Activated T-helper 9 cell treated with anti-CD3 and anti-CD28 coated beads, Interleukin-2, amount 50 U/mL, for 16 hours (primary cell): ENCODE measurements around the gene FANCD2.
A peak's percentile ranks its signal among the peaks of the same experiment; 100 is the strongest.
"Not testable (repeated sequence)": the region's sequence is repeated elsewhere in the genome, so short reads cannot be mapped to it uniquely, and the experiment has no call there.

Experiments used
- DNase-seq: peaks from one replicate; pipeline ENCODE4 v3.0.0-alpha.2; 2020; ENCODE audit warnings: low read depth

FANCD2 gene

DNA sequence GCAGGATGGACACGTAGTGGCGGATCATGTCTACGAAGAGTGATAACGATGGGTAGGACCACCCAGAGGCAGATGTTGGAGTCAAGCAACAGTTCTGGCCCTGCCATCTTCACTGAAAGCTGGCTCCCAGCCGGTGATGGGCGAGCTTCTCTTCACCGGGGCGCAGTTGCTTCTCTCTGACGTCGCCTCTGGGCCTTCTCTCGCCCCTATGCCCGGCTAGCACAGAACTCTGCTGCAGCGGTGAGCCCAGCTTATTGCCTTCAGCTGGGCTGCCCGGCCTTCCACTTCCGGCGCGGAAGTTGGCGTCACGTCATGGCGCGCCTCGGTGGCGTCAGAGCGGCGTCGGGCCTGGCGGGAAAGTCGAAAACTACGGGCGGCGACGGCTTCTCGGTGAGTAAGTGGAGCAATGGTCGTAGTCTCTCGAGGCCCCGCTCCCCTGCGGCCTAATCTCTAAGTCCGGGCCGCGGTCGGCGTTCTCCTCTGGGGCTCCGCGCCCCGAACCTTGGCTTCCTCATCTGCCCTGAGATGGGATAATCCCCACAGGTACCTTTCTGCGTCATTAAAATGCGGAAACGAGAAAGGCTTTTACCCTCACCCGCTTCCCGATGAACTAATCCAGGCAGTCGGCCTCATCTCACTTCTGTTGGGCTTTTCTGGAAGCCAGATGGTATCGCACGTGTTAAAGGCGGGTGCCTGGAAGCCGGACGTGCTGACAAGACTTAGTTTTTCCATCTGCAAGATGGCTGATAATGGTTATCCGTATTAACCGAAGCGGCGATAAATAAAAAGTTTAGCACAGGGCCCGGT, at the start of gene FANCD2:
FANCD2 (plus strand) TSS at position 354 of the 807 bp plus-strand sequence. CDS start 2,221 bp downstream, outside the sequence.
- DNase-seq: peak; percentile 88

DNA sequence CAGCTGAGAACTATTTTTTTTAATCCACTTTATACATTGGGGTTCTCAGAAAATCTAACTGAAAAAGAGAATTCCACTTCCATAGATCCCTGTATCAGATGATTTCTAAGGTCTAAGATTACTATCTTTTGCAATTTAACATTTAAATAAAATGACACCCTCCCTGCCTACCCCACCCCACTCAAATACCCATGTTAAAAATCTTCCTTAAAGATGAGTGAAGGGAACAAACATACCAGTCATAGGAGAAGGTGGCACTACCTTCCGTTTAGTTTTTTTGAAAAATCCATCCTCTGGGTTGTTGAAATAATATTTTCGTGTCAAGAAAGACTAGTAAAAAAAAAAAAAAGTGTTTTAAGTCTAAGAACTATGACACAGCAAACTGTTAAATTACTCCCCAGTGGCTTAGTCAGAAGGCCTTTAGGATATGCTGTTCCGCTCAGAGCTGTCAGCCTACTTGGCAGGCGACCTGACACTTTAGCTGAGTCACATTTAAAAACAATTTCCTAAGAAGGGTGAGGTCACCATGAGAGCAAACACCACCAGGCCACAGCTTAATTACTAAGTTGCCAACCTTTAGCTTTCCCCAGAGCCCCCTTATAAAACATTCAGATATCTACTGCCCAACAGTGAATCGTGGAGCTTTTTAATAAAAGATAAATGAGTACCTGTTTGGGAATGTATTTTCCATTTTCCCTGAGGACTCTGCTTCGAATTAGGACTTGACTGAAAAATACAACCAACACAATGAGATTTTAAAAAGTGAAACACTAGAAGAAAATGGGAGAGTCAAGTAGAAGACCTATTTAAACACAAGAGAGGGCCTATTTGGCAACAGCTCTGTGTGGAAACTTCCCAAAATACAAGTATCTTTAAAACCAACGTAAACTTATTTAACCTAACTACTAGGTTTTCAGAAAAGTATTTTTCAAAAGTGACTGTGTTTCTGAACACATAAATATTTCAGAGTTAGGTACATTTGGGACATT, 49.2 kb upstream of the FANCD2 start:
- no peak for DNase-seq

DNA sequence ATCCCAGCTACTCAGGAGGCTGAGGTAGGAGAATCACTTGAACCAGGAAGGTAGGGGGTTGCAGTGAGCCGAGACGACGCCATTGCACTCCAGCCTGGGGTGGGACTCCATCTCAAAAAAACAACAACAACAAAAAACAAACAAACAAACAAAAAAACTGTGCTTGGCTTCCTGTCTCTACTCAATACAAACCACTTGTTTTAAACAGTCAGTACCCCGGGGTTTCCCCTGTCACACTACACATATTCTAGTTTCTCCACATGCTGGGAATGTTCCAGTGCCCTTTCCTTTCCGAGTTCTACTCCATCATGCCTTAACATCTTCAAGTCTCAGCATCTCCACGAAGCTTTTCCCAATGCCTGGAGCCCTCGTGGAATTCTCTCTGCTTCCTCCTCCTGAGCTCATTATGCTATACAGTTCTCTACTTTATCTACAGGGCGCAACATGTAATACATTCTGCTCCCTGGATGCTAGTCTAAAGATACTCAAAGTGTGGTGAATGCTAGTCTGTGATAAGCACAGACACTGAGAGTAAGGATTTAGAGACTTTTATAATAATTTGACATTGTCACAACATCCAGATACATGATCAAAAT, 47.4 kb upstream of the FANCD2 start:
- no peak for DNase-seq

DNA sequence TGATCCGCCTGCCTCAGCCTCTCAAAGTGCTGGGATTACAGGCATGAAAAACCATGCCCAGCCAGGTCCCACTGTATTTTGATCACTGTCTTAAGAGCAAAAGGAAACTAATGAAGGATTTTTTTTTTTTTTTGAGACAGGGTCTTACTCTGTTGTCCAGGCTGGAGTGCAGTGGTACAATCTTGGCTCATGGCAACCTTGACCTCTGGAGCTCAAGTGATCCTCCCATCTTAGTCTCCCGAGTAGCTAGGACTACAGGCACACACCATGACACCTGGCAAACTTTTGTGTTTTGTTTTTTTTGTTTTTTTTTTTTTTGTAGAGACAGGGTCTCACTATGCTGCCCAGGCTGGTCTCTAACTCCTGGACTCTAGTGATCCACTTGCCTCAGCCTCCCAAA, 46.0 kb upstream of the FANCD2 start:
- no peak for DNase-seq

DNA sequence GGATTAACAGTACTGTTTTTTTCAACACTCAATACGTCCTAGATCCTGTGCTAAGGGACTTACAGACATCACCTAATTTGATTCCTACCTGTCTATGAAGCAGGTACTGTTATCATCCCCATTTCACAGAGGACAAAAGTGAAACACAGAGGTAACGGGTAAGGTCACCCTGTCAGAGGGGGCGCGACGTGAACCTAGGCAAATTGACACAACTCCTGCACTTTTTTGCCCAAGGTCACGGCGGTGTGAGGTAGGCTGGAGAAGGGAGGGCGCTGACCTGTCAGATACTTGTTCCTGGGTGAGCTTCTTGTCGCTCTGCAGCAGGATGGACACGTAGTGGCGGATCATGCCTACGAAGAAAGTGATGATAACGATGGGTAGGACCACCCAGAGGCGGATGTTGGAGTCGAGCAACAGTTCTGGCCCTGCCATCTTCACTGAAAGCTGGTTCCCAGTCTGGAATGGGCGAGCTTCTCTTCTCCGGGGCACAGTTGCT, 40.0 kb upstream of the FANCD2 start:
- no peak for DNase-seq

DNA sequence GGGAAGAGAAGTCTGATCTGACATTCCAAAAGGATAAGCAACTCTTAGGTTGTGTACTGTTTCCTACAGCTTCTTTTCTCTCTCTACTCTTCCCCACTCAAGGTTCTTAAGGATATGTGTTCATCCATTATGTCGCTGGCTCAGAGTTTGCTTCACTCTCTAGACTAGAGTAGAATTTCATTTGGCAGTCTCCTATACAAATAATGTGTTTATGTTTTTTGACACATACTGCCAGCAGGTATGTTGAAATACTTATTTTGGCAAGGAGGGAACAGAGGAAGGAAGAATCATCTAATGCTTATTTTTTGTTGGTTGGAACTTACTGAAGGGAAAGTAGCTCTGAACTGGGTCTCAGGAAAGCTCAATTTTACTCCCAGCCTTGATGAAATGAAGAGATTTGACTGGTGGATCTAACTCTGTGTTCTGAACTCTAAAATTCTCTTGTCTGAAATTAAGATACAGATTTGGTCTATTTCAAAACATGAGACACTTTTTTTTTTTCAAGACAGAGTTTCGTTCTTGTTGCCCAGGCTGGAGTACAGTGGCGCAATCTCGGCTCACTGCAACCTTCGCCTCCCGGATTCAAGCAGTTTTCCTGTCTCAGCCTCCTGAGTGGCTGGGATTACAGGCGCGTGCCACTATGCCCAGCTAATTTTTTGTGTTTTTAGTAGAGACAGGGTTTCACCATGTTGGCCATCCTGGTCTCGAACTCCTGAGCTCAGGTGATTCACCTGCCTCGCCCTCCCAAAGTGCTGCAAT, 32.0 kb upstream of the FANCD2 start:
- no peak for DNase-seq

DNA sequence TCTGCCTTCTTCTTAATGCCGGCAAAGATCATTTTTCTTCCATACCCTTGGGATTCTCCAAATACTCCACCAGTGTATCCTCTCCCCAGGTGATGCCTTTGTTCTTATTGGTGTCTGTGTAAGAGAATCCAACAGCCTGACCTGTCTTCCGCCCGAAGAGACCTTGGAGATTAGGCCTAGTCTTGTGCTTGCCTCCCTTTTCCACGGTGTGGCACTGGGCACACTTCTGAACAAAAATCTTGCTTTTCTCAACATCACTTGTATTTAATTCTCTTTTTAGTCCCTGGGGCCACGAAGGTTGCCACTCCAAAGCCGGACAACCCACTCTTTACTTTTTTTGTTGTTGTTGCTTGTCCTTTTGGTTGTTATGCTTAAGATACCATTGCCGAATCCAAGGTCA, 25.6 kb upstream of the FANCD2 start:
- DNase-seq: no peak

DNA sequence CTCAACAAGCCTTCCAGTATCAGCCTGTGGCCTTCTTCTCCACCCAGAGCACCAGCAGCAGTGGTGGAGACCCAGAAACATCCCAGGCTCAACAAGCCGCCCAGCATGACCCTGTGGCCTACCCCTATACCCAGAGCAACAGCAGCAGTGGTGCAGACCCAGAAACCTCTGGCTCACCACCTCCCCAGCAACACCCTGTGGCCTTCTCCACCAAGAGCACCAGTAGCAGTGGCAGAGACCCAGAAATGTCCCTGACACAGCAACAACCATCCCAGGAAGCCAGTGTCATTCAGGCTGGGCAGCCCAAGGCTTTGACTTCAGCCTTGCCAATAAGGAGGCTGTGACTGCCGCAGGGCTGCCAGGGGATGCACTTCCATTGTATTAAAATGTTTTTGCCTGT, 23.3 kb upstream of the FANCD2 start:
- DNase-seq: no peak

DNA sequence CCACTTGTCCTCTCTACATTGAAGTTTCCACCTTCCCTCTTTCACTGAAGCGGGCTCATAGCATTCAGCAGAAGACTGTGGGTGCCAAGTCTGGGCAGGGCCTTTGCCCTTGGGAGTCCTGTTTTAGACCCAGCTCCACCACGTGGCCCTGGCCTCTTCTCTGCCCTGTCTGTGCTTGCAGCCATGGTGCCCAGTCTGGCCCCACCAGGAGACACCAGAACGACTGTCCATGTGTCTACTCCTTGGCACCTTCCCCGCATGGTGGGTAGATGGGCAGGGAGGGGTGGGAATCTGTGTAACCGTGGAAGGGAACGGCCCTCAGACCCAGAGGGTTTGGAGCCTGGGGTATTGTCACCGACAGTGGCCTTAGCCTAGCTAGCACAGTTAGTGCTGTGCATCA, 21.7 kb upstream of the FANCD2 start:
- no peak for DNase-seq

DNA sequence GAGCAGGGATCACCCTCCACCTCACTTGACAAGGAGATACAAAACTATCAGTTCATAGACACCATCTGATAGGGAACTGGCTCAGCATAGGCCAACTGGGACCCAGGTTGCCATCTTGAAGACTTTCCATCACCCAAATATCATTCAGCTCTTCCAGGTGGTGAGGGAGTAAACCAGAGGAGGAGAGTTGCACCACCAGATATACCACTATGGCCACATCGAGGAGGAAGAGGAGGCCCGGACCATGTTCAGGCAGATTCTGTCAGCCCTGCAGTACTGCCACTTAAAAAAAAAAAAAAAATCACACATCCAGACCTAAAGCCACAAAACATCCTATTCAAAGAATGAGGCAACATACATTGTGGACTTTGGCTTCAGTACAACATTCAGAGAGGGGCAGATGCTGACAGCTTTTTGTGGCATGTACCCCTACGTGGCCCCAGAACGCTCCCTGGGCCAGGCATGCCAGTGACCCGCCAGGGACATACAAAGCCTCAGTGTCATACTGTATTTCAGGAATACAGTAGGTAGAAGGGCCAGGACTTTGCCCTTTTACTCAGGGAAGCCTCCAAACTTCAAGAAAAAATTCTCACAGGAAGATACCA, 21.2 kb upstream of the FANCD2 start:
- no peak for DNase-seq

DNA sequence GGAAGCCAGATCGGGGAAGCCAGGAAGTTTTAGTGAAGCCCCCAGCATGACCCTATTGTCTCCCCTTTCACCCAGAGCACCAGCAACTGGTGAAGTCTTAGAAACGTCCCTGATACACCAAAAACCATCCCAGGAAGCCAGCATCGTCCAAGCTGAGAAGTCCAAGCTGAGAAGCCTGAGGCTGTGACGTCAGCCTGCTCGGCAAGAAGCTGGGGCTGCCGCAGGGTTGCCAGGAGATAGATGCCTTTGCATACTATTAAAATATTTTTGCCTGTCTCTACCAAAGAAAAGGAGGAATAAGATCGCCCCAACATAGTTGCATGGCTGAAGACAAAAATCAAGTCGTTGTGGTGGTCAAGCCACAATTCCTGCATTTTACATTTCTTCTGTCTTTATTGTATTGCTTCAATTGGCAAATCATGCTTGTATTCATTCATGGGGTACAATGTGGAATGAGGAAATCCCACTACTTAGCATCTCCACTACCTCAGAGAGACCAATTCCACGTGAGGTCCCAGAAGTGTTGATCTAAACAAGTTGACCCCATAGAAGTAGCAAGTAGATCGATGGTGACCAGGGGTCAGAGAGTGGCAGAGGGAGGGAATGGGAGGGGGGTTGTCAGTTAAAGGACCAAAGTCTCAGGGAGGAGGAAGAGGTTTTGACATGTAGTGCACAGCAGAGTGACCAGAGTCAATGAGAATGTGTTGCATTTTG, 20.0 kb upstream of the FANCD2 start:
- DNase-seq: no peak

DNA sequence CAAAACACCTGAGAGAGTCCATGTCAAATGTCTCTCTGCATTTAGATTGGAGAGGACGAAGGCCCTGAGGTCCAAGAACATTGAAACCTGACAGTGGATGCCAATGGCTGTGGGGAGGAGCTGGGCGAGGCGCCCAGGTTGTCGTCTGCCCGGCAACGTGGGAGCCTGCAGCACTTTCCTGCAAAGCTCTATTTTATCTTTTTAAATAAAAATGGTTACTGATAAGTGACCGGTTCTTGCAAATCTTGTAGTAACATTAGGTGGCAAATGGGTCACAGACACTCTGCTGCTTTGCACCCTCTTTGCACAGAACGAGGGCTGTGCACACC, 19.5 kb upstream of the FANCD2 start:
- DNase-seq: no peak

DNA sequence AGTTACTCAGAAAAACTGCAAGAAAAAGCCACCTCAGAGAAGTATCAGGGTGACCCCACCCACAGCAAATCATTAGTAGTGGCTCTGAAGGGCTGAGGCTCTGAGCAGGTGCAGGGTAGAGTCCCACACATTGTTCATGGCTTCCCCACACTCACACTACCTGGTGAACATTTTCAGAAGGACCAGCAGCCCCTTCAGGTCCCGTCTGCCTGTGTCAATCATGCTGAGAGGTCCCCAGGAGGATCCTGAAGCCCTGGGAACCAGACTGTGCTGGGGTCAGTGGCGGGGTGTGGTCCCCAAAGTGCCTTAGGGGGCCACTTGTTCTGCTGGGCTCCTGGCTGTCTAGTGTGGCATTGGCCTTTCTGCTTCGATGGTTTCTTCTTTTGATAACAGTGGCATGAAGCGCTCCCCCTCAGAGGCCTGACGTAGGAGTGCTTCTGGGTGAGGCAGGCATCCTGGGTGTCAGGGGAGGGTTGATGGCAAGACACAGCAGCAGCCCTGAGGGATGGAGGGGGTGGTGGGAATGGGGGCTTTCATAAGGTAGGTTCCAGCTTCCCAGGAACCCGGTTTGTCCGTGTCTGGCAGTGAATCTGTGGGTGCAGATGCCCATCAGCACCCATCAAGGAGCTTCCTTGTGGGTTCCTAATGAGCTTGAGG, 19.0 kb upstream of the FANCD2 start:
- no peak for DNase-seq

DNA sequence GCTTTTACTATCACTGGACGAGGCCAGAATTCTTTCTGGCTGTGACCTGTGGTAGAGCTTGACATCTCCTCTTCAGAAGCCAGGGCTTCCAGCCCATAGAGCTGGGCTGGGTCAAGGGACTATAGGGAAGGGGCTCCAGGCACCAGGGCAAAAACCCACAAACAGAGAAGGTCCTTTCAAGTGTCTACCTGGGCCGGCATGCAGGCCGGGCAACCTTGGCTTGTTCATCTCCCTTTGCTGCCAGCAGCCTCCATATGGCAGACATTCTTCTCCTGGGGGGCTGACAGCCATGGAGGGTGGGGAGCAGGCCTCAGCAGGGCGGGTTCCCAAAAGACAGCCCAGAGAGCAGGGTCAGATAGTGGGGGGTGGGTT, 18.0 kb upstream of the FANCD2 start:
- not testable (repeated sequence) for DNase-seq

DNA sequence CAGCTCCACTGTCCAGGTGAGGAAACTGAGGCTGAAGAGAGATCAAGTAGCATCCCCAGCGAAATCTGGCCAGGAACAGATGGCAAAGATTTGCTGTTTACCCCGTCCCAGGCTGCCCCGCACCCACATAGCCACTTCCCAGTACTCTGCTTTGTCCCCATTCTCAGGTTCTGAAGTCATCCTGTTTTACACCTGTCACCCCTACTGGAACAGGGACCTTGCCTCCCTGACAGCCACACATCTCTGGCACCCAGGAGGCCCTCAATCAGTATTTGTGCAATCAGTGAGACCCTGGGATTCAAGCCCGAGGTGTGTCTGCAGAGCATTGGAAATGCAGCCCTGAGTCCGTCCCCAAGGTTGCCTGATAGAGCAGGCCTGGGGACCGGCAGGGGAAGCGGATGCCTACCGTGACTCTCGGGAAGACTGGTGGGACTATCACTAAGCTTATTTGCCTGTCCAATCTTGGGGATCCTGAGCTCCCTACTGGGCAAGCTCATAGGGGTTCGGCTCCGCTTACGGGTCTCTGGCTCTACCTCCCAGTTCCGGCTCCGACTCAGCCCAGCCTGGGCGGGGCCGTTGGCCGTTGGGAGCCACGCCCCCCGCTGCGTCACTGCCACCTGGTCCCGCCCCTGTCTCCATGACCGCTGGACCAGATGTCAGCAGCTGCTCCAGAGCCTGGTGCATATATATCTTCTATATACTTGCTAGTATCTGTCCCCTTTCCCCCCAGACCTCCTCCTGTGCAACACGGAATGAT, 17.5 kb upstream of the FANCD2 start:
- DNase-seq: peak; percentile 63

DNA sequence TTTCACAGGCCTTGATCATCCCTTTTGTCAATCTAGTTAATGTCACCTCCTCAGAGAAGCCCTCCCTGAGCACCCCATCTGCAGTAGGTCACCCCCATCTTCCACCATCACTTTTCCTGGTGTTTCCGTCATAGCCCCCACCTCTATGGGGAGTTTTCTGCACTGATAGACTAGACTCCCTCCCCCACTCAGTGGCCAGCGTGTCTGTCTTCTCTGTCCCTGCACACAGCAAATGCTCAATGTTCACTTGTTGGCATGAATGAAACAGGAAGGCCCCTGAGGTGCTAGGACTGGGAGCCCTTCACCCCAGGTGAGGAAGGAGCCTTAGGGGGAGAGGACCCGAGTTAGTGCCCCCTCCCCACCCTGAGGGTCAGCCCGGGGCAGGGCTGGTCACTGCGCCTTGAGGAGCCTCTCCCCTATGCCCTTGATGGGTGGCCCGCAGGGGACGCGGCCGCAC, 15.8 kb upstream of the FANCD2 start:
- no peak for DNase-seq

DNA sequence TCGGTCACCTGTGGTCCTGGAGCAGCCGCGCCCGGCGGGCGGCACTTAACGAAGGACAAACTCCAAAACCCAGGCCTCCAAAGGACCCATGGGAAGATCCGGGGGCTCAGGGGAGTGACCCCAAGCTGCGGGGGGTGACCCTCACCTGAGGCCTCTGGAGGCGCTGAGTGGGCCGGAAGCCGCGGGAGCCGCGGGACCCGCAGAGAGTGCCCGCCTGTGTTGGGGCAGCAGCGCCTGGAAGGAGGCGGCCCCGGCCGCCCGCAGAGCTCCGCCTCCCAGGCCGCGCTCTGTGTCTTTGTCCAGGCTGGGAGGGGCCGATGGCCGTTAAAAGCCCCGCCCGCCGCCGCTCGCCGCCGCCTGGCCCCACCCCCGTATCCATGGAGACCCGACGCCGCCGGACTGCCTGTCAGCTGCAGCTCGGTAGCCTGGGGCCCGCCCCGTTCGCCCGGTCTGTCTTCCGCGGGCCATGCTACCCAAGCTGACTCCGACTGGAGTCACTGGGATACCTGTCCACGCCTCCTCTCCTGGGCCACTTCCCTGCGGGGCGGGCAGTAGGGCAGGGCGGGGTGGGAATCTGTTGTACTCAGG, 15.3 kb upstream of the FANCD2 start:
- DNase-seq: peak; percentile 73

DNA sequence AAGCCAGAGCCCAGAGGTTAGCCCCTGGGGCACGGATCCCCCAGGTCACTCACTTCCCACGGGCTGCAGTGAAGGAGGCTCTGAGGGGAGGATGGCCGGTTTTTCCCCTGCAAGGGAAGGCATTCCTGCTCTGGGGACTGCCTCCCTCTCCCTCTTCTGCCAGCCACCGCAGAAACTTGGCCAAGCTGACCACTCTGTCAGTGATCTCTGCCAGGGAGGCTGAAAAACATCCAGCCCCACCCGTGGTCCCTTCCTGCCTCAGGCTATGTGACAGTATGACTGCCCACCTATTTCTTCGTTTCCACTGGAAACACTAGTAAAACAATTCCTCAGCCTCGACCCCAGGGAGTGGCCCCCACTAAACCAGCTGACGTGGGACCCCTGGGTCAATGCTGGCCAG, 14.6 kb upstream of the FANCD2 start:
- DNase-seq: no peak

DNA sequence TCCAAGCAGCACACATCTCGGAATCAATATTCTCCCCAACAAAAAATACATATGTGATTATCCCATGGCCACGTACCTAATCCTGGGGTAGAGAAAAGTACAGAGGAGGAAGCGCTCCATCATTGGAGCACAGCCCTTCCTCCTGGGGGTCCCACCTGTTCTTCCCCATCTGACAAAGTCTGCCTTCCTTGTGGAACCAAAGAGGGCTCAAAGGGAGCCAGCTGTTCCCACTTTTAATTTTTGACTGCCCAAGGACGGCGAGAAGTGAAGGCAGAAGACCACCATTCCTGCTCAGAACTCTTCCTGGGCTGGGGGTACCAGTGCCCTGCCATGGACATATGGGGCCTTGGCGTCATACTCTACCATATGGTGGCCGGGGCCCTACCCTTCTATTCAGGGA, 14.1 kb upstream of the FANCD2 start:
- DNase-seq: no peak
